NCI-H748 (cell line): ENCODE results near the gene FLRT2.

ENCODE experiments used
- DNase-seq: peaks from one replicate; lab custom pipeline; 2025; ENCODE audit not compliant: unreplicated experiment; lab: John Stamatoyannopoulos, UW

Gene FLRT2

GRCh38 chr14:85556267-85556666, 26.3 kb downstream of the FLRT2 start:
- DNase-seq = no peak

- DNase-seq = peak; percentile 14
Measured at GRCh38 chr14:85558505-85558904, 28.6 kb downstream of the FLRT2 start.

- DNase-seq = no peak
Measured at GRCh38 chr14:85562630-85563029, 32.7 kb downstream of the FLRT2 start.

GRCh38 chr14:85564841-85565527, 35.0 kb downstream of the FLRT2 start:
- no peak for DNase-seq

- peak; percentile 29 for DNase-seq
Measured at GRCh38 chr14:85565862-85566296, 35.9 kb downstream of the FLRT2 start.

- DNase-seq = no peak
Measured at GRCh38 chr14:85566603-85567002, 36.7 kb downstream of the FLRT2 start.

- DNase-seq = no peak
Measured at GRCh38 chr14:85572011-85572410, 42.1 kb downstream of the FLRT2 start.

GRCh38 chr14:85572845-85573244, 42.9 kb downstream of the FLRT2 start:
- DNase-seq = no peak

- no peak for DNase-seq
Measured at GRCh38 chr14:85573406-85573805, 43.5 kb downstream of the FLRT2 start.

- DNase-seq = no peak
Measured at GRCh38 chr14:85574853-85575616, 45.1 kb downstream of the FLRT2 start.

GRCh38 chr14:85575617-85575898, 45.6 kb downstream of the FLRT2 start:
- DNase-seq = no peak

- DNase-seq = no peak
Measured at GRCh38 chr14:85576218-85576617, 46.3 kb downstream of the FLRT2 start.

- DNase-seq = no peak
Measured at GRCh38 chr14:85576848-85577542, 47.1 kb downstream of the FLRT2 start.

- DNase-seq = no peak
Measured at GRCh38 chr14:85577543-85578114, 47.7 kb downstream of the FLRT2 start.

GRCh38 chr14:85578357-85578756, 48.4 kb downstream of the FLRT2 start:
- DNase-seq = no peak

- DNase-seq = no peak
Measured at GRCh38 chr14:85578930-85579329, 49.0 kb downstream of the FLRT2 start.

- DNase-seq = no peak
Measured at GRCh38 chr14:85579942-85580341, 50.0 kb downstream of the FLRT2 start.

GRCh38 chr14:85580536-85581140, 50.7 kb downstream of the FLRT2 start:
- DNase-seq = no peak

GRCh38 chr14:85581691-85582090, 51.7 kb downstream of the FLRT2 start:
- DNase-seq = no peak

GRCh38 chr14:85583380-85583779, 53.4 kb downstream of the FLRT2 start:
- no peak for DNase-seq

GRCh38 chr14:85584481-85584880, 54.5 kb downstream of the FLRT2 start:
- DNase-seq = no peak
